Astrocyte of the cerebellum (primary cell): ENCODE results near the gene TSPAN4.

Experiments used
- DNase-seq: peaks from one replicate; pipeline ENCODE4 v3.0.0-alpha.2; 2011; ENCODE audit warnings: low read depth
- H3K4me3 ChIP-seq: 2 replicates; pipeline ENCODE4 v1.5.1; 2011; ENCODE audit warnings: mild to moderate bottlenecking, low read depth, low read length, moderate library complexity
- in situ Hi-C: cut with HindIII; loops from 2 replicates; pipeline ENCODE4 v1.10.0; 2017; ENCODE audit warnings: low sequenced_read_pairs
- TF ChIP-seq, protein P1 (sequence below): IDR thresholded peaks from 2 replicates; pipeline ENCODE4 v1.5.1; 2012; ENCODE audit warnings: low read length, low read depth, moderate library complexity, mild to moderate bottlenecking; ENCODE audit errors: missing control alignments

The TSPAN4 gene

DNA sequence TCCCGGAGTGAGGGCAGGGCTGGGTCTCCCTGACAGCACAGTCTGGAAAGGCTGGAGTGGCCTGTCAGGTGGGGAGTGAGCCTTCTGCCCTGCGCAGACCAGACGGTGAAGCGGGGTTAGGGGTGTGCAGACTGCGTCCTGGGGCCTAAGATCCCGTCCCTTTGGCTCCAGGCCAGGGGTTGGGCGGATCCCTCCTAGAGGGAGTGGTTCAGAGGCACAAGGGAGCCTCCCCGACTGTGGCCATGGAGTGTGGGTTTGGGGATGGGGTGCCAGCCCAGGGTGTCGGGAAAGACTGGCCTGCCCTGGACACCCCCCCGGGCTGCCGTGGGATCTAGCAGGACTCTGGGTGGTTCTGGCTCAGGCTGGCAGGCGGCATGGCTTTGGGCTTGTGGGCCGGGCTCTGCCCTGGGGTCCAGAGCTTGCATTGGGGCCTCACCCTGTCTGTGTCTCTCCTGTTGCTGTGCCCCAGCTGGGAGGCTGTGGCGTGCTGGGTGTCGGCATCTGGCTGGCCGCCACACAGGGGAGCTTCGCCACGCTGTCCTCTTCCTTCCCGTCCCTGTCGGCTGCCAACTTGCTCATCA lies 19.5 kb downstream of the TSPAN4 start:
- TF ChIP-seq, protein P1, sequence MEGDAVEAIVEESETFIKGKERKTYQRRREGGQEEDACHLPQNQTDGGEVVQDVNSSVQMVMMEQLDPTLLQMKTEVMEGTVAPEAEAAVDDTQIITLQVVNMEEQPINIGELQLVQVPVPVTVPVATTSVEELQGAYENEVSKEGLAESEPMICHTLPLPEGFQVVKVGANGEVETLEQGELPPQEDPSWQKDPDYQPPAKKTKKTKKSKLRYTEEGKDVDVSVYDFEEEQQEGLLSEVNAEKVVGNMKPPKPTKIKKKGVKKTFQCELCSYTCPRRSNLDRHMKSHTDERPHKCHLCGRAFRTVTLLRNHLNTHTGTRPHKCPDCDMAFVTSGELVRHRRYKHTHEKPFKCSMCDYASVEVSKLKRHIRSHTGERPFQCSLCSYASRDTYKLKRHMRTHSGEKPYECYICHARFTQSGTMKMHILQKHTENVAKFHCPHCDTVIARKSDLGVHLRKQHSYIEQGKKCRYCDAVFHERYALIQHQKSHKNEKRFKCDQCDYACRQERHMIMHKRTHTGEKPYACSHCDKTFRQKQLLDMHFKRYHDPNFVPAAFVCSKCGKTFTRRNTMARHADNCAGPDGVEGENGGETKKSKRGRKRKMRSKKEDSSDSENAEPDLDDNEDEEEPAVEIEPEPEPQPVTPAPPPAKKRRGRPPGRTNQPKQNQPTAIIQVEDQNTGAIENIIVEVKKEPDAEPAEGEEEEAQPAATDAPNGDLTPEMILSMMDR, result no peak
- H3K4me3 ChIP-seq, result no peak overlapping the region
- no peak for DNase-seq
- in situ Hi-C loops, result loop anchor here (5.0 kb wide), 1 partner anchor 45 kb away; no protein-coding TSS in a partner anchor

DNA sequence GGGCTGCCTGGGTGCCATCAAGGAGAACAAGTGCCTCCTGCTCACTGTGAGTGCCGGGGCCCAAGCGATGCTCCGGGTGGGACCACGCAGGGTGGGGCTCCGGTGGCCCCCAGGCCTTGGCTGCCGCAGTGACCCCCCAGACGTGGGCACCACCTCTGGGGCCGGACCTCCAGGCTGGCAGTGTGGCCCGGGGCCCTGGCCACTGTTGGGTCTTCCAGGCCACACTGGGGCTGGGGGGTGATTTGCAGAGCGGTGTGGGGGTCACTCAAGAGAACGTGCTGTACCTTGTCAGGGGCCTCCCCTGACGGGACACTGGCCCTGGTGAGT lies 20.0 kb downstream of the TSPAN4 start:
- in situ Hi-C loops, result loop anchor here (5.0 kb wide), 1 partner anchor 45 kb away; no protein-coding TSS in a partner anchor
- TF ChIP-seq, protein P1, result no peak
- DNase-seq, result no peak
- H3K4me3 ChIP-seq, result no peak overlapping the region

DNA sequence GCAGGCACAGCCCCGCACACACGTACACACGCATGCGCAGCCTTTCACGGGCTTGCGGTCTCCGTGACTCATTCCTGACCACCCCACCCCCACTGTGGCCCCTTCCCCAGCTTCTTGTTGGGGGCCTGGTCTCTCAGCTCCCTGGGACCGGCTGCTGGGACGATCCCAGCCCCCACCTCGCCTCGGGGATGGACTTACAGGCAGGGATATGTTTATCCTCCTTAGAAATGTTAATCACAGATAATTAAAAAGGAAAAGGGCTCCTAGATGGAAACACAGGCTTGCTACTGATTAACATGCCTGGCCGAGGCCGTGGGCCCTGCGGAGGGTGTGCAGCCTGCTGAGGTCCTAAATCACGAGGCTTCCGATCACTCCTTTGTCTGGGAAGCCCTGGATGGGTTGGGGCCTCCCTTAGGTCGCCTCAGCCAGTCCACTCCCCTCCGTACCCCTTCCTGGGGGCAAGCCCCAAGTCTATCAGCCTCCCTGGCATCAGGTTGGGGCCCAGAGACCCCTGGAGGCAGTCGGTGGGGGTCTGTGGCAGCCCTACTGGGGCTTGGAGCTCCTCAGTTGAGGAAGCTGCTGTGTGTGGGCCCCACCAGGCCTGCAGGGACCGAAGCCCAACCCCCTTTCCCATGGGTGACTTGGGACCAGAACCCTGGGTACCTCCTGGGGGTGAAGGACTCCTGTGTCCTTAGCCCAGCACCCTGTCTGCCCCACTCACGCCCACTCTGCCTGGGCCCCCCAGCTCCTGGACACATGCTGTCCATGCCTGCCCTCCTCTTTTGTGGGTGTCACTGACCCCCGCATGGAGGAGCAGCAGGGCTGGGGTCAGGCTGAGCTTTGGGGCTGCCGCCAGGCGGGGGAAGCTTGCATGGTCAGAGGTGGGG lies 20.6 kb downstream of the TSPAN4 start:
- in situ Hi-C loops, result loop anchor here (5.0 kb wide), 1 partner anchor 44 kb away; no protein-coding TSS in a partner anchor
- no peak overlapping the region for H3K4me3 ChIP-seq
- TF ChIP-seq, protein P1, result no peak
- no peak for DNase-seq

DNA sequence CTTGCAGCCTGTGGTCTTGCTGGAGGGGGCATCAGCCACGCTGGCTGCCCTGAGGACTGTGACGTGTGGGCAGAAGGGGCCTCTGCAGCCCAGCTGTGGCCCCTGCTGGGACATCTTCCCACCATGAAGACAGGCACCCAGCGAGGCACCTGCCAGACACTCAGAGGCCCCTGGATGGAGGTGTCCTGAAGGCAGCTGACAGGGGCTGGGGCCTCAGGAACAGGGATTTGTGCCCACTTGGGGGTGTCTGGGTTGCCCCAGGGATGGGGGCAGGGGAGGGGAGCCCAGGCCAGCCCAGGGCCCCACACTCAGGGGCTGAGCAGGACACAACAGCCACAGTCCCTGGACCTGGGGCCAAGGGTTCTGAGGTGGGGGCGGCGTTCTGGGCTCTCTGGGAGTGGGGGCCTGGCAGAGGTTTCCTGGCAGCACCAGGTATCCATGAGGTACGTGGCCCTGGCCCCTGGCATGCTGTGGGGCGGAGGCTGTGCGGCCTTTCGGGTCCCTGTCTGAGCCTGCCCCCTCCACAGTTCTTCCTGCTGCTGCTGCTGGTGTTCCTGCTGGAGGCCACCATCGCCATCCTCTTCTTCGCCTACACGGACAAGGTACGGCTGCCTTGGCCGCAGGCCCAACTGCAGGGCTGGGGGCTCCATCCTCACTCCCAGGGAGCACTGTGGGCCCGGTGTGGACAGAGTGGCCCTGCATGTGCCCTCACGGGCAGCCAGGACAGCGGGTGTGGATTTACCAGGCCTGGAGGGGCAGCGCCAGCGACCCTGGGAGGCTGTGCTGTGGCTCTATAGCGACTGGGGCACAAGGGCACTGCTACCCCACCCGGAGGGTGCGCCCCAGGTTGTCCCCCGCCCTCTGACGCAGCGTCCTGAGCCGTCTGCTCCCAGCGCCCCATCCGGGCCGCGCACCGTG lies 21.5 kb downstream of the TSPAN4 start:
- DNase-seq, result no peak
- no peak overlapping the region for H3K4me3 ChIP-seq
- TF ChIP-seq, protein P1, result no peak
- in situ Hi-C loops, result loop anchor here (5.0 kb wide), 1 partner anchor 43 kb away; no protein-coding TSS in a partner anchor

DNA sequence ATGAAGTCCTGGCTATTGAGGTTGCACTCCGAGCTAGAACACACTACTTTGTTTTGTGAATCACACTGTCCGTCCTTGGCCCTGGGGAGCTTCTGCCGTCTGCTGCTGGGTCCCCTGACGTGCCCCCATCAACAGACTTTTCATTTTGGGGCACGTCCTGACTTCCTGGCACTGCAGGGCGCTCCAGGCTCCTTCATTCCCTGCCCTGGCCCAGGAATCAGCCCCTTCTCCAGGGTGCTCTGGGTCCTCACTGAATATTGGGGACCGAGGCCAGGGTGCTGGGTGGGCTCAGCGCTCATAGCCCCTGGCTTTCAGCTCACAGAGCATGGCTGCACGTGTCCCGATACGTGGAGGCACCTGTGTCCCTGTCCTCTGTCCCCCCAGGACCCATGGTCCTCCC lies 22.2 kb downstream of the TSPAN4 start:
- TF ChIP-seq, protein P1, result no peak
- no peak overlapping the region for H3K4me3 ChIP-seq
- in situ Hi-C loops, result loop anchor here (5.0 kb wide), 1 partner anchor 42 kb away; no protein-coding TSS in a partner anchor
- DNase-seq, result no peak
